H9 (cell line): ENCODE results near the gene ARHGEF12. TPM values are rescaled to one million over a fixed set of nuclear protein-coding genes. Genes with fewer than 3 reads are reported as not detected.

Experiments used
- DNase-seq: peaks from one replicate; pipeline ENCODE4 v3.0.0-alpha.2; 2017
- H2AFZ ChIP-seq: one replicate; pipeline ENCODE4 v1.6.1; 2013; ENCODE audit warnings: mild to moderate bottlenecking, low read length, control low read depth, moderate library complexity
- H2AK5ac ChIP-seq: 2 replicates; pipeline ENCODE4 v1.6.1; 2013; ENCODE audit warnings: low read length, control low read depth, mixed read lengths; ENCODE audit not compliant: insufficient read length
- H2BK120ac ChIP-seq: one replicate; pipeline ENCODE4 v1.6.1; 2013; ENCODE audit warnings: low read depth, mild to moderate bottlenecking, low read length, control low read depth, inconsistent platforms; ENCODE audit not compliant: poor library complexity, severe bottlenecking
- H2BK12ac ChIP-seq: 2 replicates; pipeline ENCODE4 v1.6.1; 2013; ENCODE audit warnings: low read length, control low read depth, mixed read lengths, low read depth; ENCODE audit not compliant: insufficient read length
- H2BK15ac ChIP-seq: 2 replicates; pipeline ENCODE4 v1.6.1; 2013; ENCODE audit warnings: low read depth, low read length, control low read depth
- H2BK20ac ChIP-seq: one replicate; pipeline ENCODE4 v1.6.1; 2013; ENCODE audit warnings: low read depth, mild to moderate bottlenecking, low read length, control low read depth, inconsistent platforms; ENCODE audit not compliant: poor library complexity, severe bottlenecking
- H2BK5ac ChIP-seq: 2 replicates; pipeline ENCODE4 v1.6.1; 2013; ENCODE audit warnings: low read length, control low read depth, mixed read lengths; ENCODE audit not compliant: insufficient read length
- H3K14ac ChIP-seq: 2 replicates; pipeline ENCODE4 v1.6.1; 2013; ENCODE audit warnings: low read length, control low read depth; ENCODE audit not compliant: insufficient read depth
- H3K18ac ChIP-seq: 2 replicates; pipeline ENCODE4 v1.6.1; 2013; ENCODE audit warnings: low read depth, mild to moderate bottlenecking, mixed read lengths, low read length, control low read depth; ENCODE audit not compliant: insufficient read length
- H3K23ac ChIP-seq: 2 replicates; pipeline ENCODE4 v1.6.1; 2013; ENCODE audit warnings: low read length, control low read depth, mixed read lengths, low read depth; ENCODE audit not compliant: insufficient read length
- H3K23me2 ChIP-seq: 2 replicates; pipeline ENCODE4 v1.6.1; 2013; ENCODE audit warnings: low read depth, mild to moderate bottlenecking, mixed read lengths, low read length, control low read depth; ENCODE audit not compliant: insufficient read length, poor library complexity, severe bottlenecking
- H3K27ac ChIP-seq: 2 replicates; pipeline ENCODE4 v1.5.1; 2013; ENCODE audit warnings: low read length, control low read depth, mixed read lengths, low read depth; ENCODE audit not compliant: insufficient read length
- H3K27me3 ChIP-seq: 2 replicates; pipeline ENCODE4 v1.6.1; 2013; ENCODE audit warnings: low read length, control low read depth, inconsistent platforms; ENCODE audit not compliant: insufficient read depth
- H3K4ac ChIP-seq: 2 replicates; pipeline ENCODE4 v1.6.1; 2013; ENCODE audit warnings: low read depth, mild to moderate bottlenecking, control low read depth, inconsistent platforms, low read length, moderate library complexity
- H3K4me1 ChIP-seq: 2 replicates; pipeline ENCODE4 v1.6.1; 2013; ENCODE audit warnings: low read length, control low read depth, inconsistent platforms; ENCODE audit not compliant: insufficient read depth
- H3K4me2 ChIP-seq: 2 replicates; pipeline ENCODE4 v1.6.1; 2013; ENCODE audit warnings: low read length, control low read depth, mixed read lengths; ENCODE audit not compliant: insufficient read length, insufficient read depth
- H3K56ac ChIP-seq: 2 replicates; pipeline ENCODE4 v1.6.1; 2013; ENCODE audit warnings: low read depth, mild to moderate bottlenecking, mixed read lengths, low read length, control low read depth; ENCODE audit not compliant: insufficient read length
- H3K79me1 ChIP-seq: 2 replicates; pipeline ENCODE4 v1.6.1; 2013; ENCODE audit warnings: low read depth, mild to moderate bottlenecking, moderate library complexity, low read length, control low read depth, inconsistent platforms; ENCODE audit not compliant: insufficient read depth, poor library complexity, severe bottlenecking
- H3K79me2 ChIP-seq: 2 replicates; pipeline ENCODE4 v1.6.1; 2013; ENCODE audit warnings: low read length, control low read depth, inconsistent platforms; ENCODE audit not compliant: insufficient read depth
- H3K9ac ChIP-seq: 2 replicates; pipeline ENCODE4 v1.6.1; 2013; ENCODE audit warnings: low read length, control low read depth, mixed read lengths; ENCODE audit not compliant: insufficient read length; ENCODE audit errors: extremely low read depth
- H3K9me3 ChIP-seq: one replicate; pipeline ENCODE4 v1.6.1; 2013; ENCODE audit warnings: low read depth, low read length, inconsistent platforms; ENCODE audit not compliant: control insufficient read depth
- H3T11ph ChIP-seq: one replicate; pipeline ENCODE4 v1.6.1; 2013; ENCODE audit warnings: mild to moderate bottlenecking, low read length, control low read depth, inconsistent platforms
- H4K20me1 ChIP-seq: one replicate; pipeline ENCODE4 v1.6.1; 2013; ENCODE audit not compliant: control insufficient read depth, insufficient read length, insufficient read depth
- H4K5ac ChIP-seq: 2 replicates; pipeline ENCODE4 v1.6.1; 2013; ENCODE audit warnings: low read depth, mild to moderate bottlenecking, mixed read lengths, low read length, control low read depth; ENCODE audit not compliant: insufficient read length
- H4K8ac ChIP-seq: replicated peaks from 2 replicates; pipeline ENCODE4 v1.6.1; 2013; ENCODE audit warnings: low read length, control low read depth, mixed read lengths, low read depth; ENCODE audit not compliant: insufficient read length
- H4K91ac ChIP-seq: 2 replicates; pipeline ENCODE4 v1.6.1; 2013; ENCODE audit warnings: low read depth, mild to moderate bottlenecking, moderate library complexity, mixed read lengths, low read length, control low read depth; ENCODE audit not compliant: insufficient read length
- H3K27ac Mint-ChIP-seq, 3 experiments: 2 replicates in 2 of 3; 3 replicates in 1 of 3; pipeline ENCODE4 v1.8.0; 2020 to 2021; ENCODE audit warnings: mixed read lengths in 3 of 3, mild to moderate bottlenecking in 1 of 3, moderate library complexity in 1 of 3
- H3K27me3 Mint-ChIP-seq: 2 replicates; pipeline ENCODE4 v1.8.0; 2021; ENCODE audit warnings: low read depth, mild to moderate bottlenecking, moderate library complexity, mixed read lengths
- H3K36me3 Mint-ChIP-seq, 3 experiments: 2 replicates in 2 of 3; 3 replicates in 1 of 3; pipeline ENCODE4 v1.8.0; 2020 to 2021; ENCODE audit warnings: low read depth in 3 of 3, mixed read lengths in 3 of 3; ENCODE audit not compliant: insufficient read depth in 1 of 3
- H3K4me1 Mint-ChIP-seq, 2 experiments: 2 replicates each; pipeline ENCODE4 v1.8.0; 2020; ENCODE audit warnings: mixed read lengths in 2 of 2
- H3K4me3 Mint-ChIP-seq, 2 experiments: 2 replicates in 1 of 2; 3 replicates in 1 of 2; pipeline ENCODE4 v1.8.0; 2020 to 2021; ENCODE audit warnings: mild to moderate bottlenecking in 2 of 2, mixed read lengths in 2 of 2, moderate library complexity in 1 of 2
- H3K9me3 Mint-ChIP-seq, 2 experiments: 2 replicates in 1 of 2; 3 replicates in 1 of 2; pipeline ENCODE4 v1.8.0; 2020; ENCODE audit warnings: mild to moderate bottlenecking in 2 of 2, mixed read lengths in 2 of 2, moderate library complexity in 1 of 2
- WGBS: extraction: QIAGEN DNeasy Blood & Tissue Kit; methylation state at CpG from one replicate; pipeline ENCODE4 v1.1.7; 2013; ENCODE audit warnings: missing lambda C conversion rate, low lambda C conversion rate, mixed read lengths; ENCODE audit not compliant: insufficient read length; ENCODE audit errors: extremely low coverage; 5-methylcytosine and 5-hydroxymethylcytosine counted together
- total RNA-seq: library from RNA; stranded (reverse); gene quantifications from 2 replicates; pipeline ENCODE4 v1.2.1, GENCODE V29; 2021
- TF ChIP-seq, protein P1 (sequence below): fragments of 200-600 bp; sonication (generic); conservative IDR thresholded peaks from 3 replicates; pipeline ENCODE4 v1.8.0; 2021; ENCODE audit warnings: antibody characterized with exemption, mild to moderate bottlenecking

ARHGEF12 gene
- total RNA-seq, 1 experiment from 2014 or later: 27.0 TPM

DNA sequence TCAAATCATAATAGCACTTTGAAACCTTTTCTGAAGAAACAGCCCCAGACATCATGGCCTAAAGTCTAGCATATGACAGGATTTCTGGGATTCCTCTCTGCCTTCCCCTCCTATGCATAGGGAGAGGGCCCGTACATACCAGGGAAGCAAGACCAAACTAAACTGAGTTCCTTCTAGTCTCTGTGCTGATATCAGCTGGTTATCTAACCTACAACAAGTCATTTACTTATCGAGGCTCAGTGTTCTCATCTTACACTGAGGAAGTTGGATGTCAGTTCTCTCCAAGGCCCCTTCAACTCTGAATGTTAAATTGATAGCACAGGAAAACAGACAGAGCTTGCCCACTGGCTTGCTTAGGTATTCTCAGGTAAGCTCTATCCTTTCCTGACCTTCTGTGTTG, 158.4 kb downstream of the ARHGEF12 start:
- Histone ChIP-seq H3K9ac (no peak overlapping the region), H4K8ac (no peak overlapping the region), H2BK120ac (no peak overlapping the region), H3K4me2 (no peak overlapping the region), H3K23me2 (no peaks in the 10 kb centered on the region), H2AFZ (no peak overlapping the region), H3K14ac (no peak overlapping the region), H3K18ac (no peak overlapping the region), H4K5ac (no peak overlapping the region), H4K20me1 (no peaks in the 10 kb centered on the region), H3K79me1 (no peaks in the 10 kb centered on the region), H3K9me3 (no peaks in the 10 kb centered on the region), H3K4me1 (peaks cover 6% of the 10 kb centered on the region), H3K27me3 (no peaks in the 10 kb centered on the region), H3T11ph (no peak overlapping the region), H2AK5ac (no peak overlapping the region), H2BK20ac (no peak overlapping the region), H3K56ac (no peak overlapping the region), H3K23ac (no peak overlapping the region), H3K4ac (no peak overlapping the region), H3K79me2 (no peaks in the 10 kb centered on the region), H3K27ac (no peak overlapping the region), H2BK15ac (no peak overlapping the region), H2BK5ac (no peak overlapping the region), H4K91ac (no peak overlapping the region), H2BK12ac (no peak overlapping the region)
- WGBS: no CpG with 5 or more reads among the region's 2 CpGs
- no peak for DNase-seq
- TF ChIP-seq, protein P1, sequence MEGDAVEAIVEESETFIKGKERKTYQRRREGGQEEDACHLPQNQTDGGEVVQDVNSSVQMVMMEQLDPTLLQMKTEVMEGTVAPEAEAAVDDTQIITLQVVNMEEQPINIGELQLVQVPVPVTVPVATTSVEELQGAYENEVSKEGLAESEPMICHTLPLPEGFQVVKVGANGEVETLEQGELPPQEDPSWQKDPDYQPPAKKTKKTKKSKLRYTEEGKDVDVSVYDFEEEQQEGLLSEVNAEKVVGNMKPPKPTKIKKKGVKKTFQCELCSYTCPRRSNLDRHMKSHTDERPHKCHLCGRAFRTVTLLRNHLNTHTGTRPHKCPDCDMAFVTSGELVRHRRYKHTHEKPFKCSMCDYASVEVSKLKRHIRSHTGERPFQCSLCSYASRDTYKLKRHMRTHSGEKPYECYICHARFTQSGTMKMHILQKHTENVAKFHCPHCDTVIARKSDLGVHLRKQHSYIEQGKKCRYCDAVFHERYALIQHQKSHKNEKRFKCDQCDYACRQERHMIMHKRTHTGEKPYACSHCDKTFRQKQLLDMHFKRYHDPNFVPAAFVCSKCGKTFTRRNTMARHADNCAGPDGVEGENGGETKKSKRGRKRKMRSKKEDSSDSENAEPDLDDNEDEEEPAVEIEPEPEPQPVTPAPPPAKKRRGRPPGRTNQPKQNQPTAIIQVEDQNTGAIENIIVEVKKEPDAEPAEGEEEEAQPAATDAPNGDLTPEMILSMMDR: no peak
- Mint-ChIP-seq H3K9me3 (no peaks in the 10 kb centered on the region), H3K36me3 (no peaks in the 10 kb centered on the region), H3K27me3 (no peaks in the 10 kb centered on the region), H3K4me1 (peaks cover 22 to 35% of the 10 kb centered on the region in 2 experiments), H3K4me3 (no peak overlapping the region), H3K27ac (peak overlapping the region in 2 of 3 experiments; percentile 26; a peak in 1 of 7 replicates)
